HepG2 (cell line): ENCODE measurements around the gene RNASE11. TPM values are rescaled to one million over a fixed set of nuclear protein-coding genes. Genes with fewer than 3 reads are reported as not detected.

Experiments
- BRD4 ChIP-seq: sonication (generic); formaldehyde crosslinking; IDR thresholded peaks from 2 replicates; pipeline ENCODE4 v1.4.0; 2020; ENCODE audit warnings: missing genetic modification reagents
- CBX2 ChIP-seq, 2 experiments: fragments of 200-600 bp in 1 of 2; sonication (generic); formaldehyde crosslinking in 1 of 2; IDR thresholded peaks; 2 replicates each; pipeline versions ENCODE4 v1.7.0 to v1.8.1; 2018 to 2022; ENCODE audit warnings: low read depth in 2 of 2, low read length in 1 of 2, mild to moderate bottlenecking in 1 of 2, missing genetic modification reagents in 1 of 2
- CCDC6 ChIP-seq: sonication (generic); formaldehyde crosslinking; IDR thresholded peaks from 2 replicates; pipeline ENCODE4 v1.8.1; 2022; ENCODE audit warnings: mild to moderate bottlenecking, missing genetic modification reagents, moderate library complexity
- FOXM1 ChIP-seq: sonication (generic); formaldehyde crosslinking; IDR thresholded peaks from 2 replicates; pipeline ENCODE4 v1.5.0; 2020; ENCODE audit warnings: missing genetic modification reagents
- FOXO1 ChIP-seq: sonication (generic); formaldehyde crosslinking; IDR thresholded peaks from 2 replicates; pipeline ENCODE4 v1.4.0; 2020; ENCODE audit warnings: missing genetic modification reagents
- KDM6A ChIP-seq: IDR thresholded peaks from 2 replicates; pipeline ENCODE4 v1.6.1; 2016; ENCODE audit warnings: low read depth
- PTBP1 ChIP-seq: fragments of 200-400 bp; formaldehyde crosslinking; IDR thresholded peaks from 2 replicates; pipeline ENCODE4 v1.6.1; 2018; ENCODE audit warnings: low read length, low read depth; ENCODE audit not compliant: poor library complexity, severe bottlenecking
- SALL2 ChIP-seq: sonication (generic); formaldehyde crosslinking; IDR thresholded peaks from 2 replicates; pipeline ENCODE4 v1.8.1; 2023; ENCODE audit warnings: mild to moderate bottlenecking, missing genetic modification reagents, inconsistent platforms
- SMYD3 ChIP-seq: sonication (generic); formaldehyde crosslinking; IDR thresholded peaks from 2 replicates; pipeline ENCODE4 v1.8.1; 2023; ENCODE audit warnings: mild to moderate bottlenecking, missing genetic modification reagents
- SNAPC2 ChIP-seq: sonication (generic); formaldehyde crosslinking; IDR thresholded peaks from 2 replicates; pipeline ENCODE4 v1.8.1; 2022; ENCODE audit warnings: mild to moderate bottlenecking, missing genetic modification reagents
- SRSF9 ChIP-seq: fragments of 200-400 bp; formaldehyde crosslinking; IDR thresholded peaks from 2 replicates; pipeline ENCODE4 v1.6.1; 2018; ENCODE audit warnings: borderline replicate concordance, mild to moderate bottlenecking, low read depth, low read length; ENCODE audit not compliant: insufficient read depth, poor library complexity, severe bottlenecking
- ZBTB7A ChIP-seq: sonication (generic); formaldehyde crosslinking; IDR thresholded peaks from 2 replicates; pipeline ENCODE4 v1.8.0; 2022; ENCODE audit warnings: mild to moderate bottlenecking, missing genetic modification reagents
- ZKSCAN1 ChIP-seq: fragments of 150-350 bp; IDR thresholded peaks from 2 replicates; pipeline ENCODE4 v1.6.1; 2014; ENCODE audit warnings: low read length
- ZNF121 ChIP-seq: sonication (generic); formaldehyde crosslinking; IDR thresholded peaks from 2 replicates; pipeline ENCODE4 v1.5.0; 2020; ENCODE audit warnings: mild to moderate bottlenecking, missing genetic modification reagents
- ZNF234 ChIP-seq: sonication (generic); formaldehyde crosslinking; conservative IDR thresholded peaks from 2 replicates; pipeline ENCODE4 v1.5.1; 2020; ENCODE audit warnings: mild to moderate bottlenecking, missing genetic modification reagents
- ZNF598 ChIP-seq: sonication (generic); formaldehyde crosslinking; IDR thresholded peaks from 2 replicates; pipeline ENCODE4 v1.5.1; 2020; ENCODE audit warnings: mild to moderate bottlenecking, missing genetic modification reagents, borderline replicate concordance
- polyA plus RNA-seq, 8 experiments: library from polyadenylated mRNA; depleted of rRNA in 3 of 8; stranded (reverse) in 7 of 8; unstranded in 1 of 8; fragments of >200 nt; fragmentation: Illumina TruSeq in 4 of 8; extraction: Trizol in 4 of 8; gene quantifications; 2 replicates each; pipeline versions ENCODE4 v1.2.1 to v1.2.3, GENCODE V29; 2011 to 2016; ENCODE audit warnings: low read depth in 4 of 8, missing spikeins in 1 of 8, mixed read lengths in 1 of 8; ENCODE audit not compliant: insufficient read depth in 1 of 8
- total RNA-seq, 5 experiments: library from RNA; depleted of rRNA; stranded (reverse); fragments of >200 nt; fragmentation: Illumina TruSeq; extraction: Trizol; gene quantifications; 2 replicates each; pipeline ENCODE4 v1.2.3, GENCODE V29; 2016; ENCODE audit warnings: low read depth in 1 of 5
- TF ChIP-seq, protein P1 (sequence below): sonication (generic); formaldehyde crosslinking; IDR thresholded peaks from 2 replicates; pipeline ENCODE4 v1.8.0; 2022; ENCODE audit warnings: mild to moderate bottlenecking, missing genetic modification reagents, moderate library complexity
- TF ChIP-seq, protein P2 (sequence below): sonication (generic); formaldehyde crosslinking; IDR thresholded peaks from 2 replicates; pipeline ENCODE4 v1.4.0; 2020; ENCODE audit warnings: mild to moderate bottlenecking, missing genetic modification reagents
- TF ChIP-seq, protein P3 (sequence below): sonication (generic); formaldehyde crosslinking; IDR thresholded peaks from 2 replicates; pipeline ENCODE4 v1.5.0; 2020; ENCODE audit warnings: mild to moderate bottlenecking, missing genetic modification reagents, borderline replicate concordance

The RNASE11 gene
- total and polyA plus RNA-seq, 2 of the 13 experiments (the other 11 are each of a cell fraction or from before 2014, with no cell fraction given), result not detected

DNA sequence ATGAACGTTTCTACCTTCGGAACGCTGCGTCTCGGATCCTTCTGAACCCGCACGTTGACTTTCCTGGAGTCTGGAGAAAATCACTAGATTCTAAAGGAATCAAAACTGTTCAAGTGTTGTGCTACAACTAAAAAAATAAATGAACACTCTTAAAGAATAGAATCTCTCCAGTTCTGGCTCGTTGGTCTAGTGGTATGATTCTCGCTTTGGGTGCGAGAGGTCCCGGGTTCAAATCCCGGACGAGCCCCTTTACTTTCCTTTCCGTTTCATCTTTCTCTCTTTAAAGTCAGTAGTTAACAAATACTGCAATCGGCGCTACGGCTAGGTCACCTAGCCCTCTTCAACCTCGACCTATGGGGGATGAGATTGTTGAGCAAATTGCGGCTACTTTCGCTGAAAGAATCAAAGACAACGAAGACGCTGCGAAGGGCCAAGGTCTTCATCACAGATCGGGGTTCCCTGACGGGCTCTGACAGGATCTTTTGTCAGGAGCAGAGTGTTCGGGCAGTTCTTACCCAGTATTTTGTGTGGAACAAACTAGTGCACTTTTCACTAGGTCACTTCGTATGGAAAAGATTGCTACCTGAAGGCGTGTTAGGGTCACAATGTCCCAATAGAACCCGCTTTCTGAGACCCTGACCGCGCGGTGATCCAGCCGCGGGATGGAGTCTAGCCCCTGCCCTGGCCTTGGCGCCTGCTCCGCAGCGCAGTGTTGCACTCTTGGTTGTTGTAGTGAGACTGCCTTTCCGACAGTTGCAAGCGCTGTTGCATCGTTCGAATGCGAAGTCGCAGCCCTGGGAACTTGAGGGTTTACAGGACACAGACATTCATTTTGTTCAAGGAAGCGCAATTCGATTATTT is 45.3 kb upstream of the RNASE11 start (continued):
- TF ChIP-seq, protein P1, sequence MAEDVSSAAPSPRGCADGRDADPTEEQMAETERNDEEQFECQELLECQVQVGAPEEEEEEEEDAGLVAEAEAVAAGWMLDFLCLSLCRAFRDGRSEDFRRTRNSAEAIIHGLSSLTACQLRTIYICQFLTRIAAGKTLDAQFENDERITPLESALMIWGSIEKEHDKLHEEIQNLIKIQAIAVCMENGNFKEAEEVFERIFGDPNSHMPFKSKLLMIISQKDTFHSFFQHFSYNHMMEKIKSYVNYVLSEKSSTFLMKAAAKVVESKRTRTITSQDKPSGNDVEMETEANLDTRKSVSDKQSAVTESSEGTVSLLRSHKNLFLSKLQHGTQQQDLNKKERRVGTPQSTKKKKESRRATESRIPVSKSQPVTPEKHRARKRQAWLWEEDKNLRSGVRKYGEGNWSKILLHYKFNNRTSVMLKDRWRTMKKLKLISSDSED (CRISPR knock-in tag), result no peak
- no peak for TF ChIP-seq FOXM1 (CRISPR knock-in tag)
- TF ChIP-seq CCDC6, result peak; percentile 61; the same call in 1 of the 2 replicates
- TF ChIP-seq, protein P2, sequence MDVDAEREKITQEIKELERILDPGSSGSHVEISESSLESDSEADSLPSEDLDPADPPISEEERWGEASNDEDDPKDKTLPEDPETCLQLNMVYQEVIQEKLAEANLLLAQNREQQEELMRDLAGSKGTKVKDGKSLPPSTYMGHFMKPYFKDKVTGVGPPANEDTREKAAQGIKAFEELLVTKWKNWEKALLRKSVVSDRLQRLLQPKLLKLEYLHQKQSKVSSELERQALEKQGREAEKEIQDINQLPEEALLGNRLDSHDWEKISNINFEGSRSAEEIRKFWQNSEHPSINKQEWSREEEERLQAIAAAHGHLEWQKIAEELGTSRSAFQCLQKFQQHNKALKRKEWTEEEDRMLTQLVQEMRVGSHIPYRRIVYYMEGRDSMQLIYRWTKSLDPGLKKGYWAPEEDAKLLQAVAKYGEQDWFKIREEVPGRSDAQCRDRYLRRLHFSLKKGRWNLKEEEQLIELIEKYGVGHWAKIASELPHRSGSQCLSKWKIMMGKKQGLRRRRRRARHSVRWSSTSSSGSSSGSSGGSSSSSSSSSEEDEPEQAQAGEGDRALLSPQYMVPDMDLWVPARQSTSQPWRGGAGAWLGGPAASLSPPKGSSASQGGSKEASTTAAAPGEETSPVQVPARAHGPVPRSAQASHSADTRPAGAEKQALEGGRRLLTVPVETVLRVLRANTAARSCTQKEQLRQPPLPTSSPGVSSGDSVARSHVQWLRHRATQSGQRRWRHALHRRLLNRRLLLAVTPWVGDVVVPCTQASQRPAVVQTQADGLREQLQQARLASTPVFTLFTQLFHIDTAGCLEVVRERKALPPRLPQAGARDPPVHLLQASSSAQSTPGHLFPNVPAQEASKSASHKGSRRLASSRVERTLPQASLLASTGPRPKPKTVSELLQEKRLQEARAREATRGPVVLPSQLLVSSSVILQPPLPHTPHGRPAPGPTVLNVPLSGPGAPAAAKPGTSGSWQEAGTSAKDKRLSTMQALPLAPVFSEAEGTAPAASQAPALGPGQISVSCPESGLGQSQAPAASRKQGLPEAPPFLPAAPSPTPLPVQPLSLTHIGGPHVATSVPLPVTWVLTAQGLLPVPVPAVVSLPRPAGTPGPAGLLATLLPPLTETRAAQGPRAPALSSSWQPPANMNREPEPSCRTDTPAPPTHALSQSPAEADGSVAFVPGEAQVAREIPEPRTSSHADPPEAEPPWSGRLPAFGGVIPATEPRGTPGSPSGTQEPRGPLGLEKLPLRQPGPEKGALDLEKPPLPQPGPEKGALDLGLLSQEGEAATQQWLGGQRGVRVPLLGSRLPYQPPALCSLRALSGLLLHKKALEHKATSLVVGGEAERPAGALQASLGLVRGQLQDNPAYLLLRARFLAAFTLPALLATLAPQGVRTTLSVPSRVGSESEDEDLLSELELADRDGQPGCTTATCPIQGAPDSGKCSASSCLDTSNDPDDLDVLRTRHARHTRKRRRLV, result no peak
- no peak for TF ChIP-seq ZBTB7A (CRISPR knock-in tag)
- TF ChIP-seq ZNF598 (CRISPR knock-in tag), result peak; percentile 63; the same call in 1 of the 2 replicates
- TF ChIP-seq ZKSCAN1, result peak; percentile 57
- peak; percentile 26; the same call in 1 of the 2 replicates for TF ChIP-seq FOXO1 (CRISPR knock-in tag)
- TF ChIP-seq CBX2 (IDR thresholded peaks at IDR 0.05; ENCODE audit: low read depth, low read length), result no peak
- no peak for TF ChIP-seq CBX2 (CRISPR knock-in tag; IDR thresholded peaks at IDR 0.05; ENCODE audit: low read depth)
- TF ChIP-seq ZNF121 (CRISPR knock-in tag), result no peak
- no peak for TF ChIP-seq BRD4 (CRISPR knock-in tag)
- 0 out of 2 replicates have a peak, but pooled peaks have one; percentile 23 for TF ChIP-seq SNAPC2 (CRISPR knock-in tag)
- TF ChIP-seq PTBP1, result no peak
- TF ChIP-seq, protein P3, sequence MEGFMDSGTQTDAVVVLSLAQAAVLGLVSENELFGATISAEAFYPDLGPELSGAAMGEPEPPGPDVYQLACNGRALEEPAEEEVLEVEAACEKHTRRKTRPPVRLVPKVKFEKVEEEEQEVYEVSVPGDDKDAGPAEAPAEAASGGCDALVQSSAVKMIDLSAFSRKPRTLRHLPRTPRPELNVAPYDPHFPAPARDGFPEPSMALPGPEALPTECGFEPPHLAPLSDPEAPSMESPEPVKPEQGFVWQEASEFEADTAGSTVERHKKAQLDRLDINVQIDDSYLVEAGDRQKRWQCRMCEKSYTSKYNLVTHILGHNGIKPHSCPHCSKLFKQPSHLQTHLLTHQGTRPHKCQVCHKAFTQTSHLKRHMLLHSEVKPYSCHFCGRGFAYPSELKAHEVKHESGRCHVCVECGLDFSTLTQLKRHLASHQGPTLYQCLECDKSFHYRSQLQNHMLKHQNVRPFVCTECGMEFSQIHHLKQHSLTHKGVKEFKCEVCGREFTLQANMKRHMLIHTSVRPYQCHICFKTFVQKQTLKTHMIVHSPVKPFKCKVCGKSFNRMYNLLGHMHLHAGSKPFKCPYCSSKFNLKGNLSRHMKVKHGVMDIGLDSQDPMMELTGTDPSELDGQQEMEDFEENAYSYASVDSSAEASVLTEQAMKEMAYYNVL (CRISPR knock-in tag), result peak; percentile 24; the same call in 1 of the 2 replicates
- 0 out of 2 replicates have a peak, but pooled peaks have one; percentile 21 for TF ChIP-seq SALL2 (CRISPR knock-in tag)
- no peak for TF ChIP-seq ZNF234 (CRISPR knock-in tag)
- TF ChIP-seq KDM6A (CRISPR knock-in tag), result no peak
- no peak for TF ChIP-seq SRSF9
- TF ChIP-seq SMYD3 (CRISPR knock-in tag), result peak; percentile 68; the same call in 1 of the 2 replicates
